ENCODE data around the gene CRB2. TPM values are rescaled to one million over a fixed set of nuclear protein-coding genes. Genes with fewer than 3 reads are reported as not detected.

CRB2 gene
- polyA plus RNA-seq, 1 experiment, result not detected

DNA sequence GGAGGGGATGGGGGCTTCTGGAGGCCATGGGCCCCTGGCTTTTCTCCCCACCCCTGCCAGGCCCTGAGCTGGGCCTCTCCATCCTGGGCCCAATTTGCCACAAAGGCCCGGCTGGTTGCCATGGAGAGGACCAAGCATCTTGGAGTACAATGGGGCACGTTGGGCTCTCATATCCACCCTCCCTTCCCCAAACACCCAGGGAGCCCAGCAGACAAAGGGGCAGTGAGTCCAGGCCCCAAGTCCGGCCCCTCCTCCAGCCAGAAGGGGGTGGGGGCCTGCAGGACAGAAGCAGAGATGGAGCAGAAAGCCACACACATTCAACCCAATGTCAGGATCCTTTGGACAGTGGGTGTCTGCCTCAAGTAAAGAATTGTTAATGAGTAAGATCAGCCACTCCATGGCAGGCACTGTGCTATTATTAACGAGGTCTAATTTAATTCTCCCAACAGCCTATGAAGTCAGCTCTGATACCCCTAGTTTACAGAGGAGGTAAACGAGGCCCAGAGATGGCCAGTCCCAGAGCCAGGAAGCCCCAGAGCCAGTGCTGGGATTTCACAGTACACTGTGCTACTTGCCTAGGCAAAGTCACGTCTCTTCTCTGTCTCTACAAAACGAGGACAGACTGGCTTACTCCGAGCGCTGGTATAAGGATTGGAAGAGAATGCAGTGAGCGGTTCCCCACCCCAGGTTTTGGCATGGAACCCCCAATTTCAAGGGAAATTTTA is 2.3 kb downstream of the CRB2 start:
- no peaks in the 10 kb centered on the region; the same call in 1 of the 2 replicates for H3K9me3 ChIP-seq (ENCODE audit: control insufficient read depth, insufficient read depth, low read length)
- CTCF ChIA-PET, result interaction anchor here (2.4 to 12.9 kb wide), 2 partner anchors 9 to 26 kb away, joined by 12 to 158 read pairs; no protein-coding TSS in a partner anchor
- POLR2A ChIA-PET, result no interaction called here
- H3K27me3 ChIP-seq (ENCODE audit: control insufficient read depth, insufficient read depth, low read length), result peaks cover 21% of the 10 kb centered on the region
- H3K27ac ChIP-seq (ENCODE audit: low read depth, low read length), result no peak overlapping the region
- DNase-seq (ENCODE audit: low read depth, low spot score), result no peak
- TF ChIP-seq, protein P1, sequence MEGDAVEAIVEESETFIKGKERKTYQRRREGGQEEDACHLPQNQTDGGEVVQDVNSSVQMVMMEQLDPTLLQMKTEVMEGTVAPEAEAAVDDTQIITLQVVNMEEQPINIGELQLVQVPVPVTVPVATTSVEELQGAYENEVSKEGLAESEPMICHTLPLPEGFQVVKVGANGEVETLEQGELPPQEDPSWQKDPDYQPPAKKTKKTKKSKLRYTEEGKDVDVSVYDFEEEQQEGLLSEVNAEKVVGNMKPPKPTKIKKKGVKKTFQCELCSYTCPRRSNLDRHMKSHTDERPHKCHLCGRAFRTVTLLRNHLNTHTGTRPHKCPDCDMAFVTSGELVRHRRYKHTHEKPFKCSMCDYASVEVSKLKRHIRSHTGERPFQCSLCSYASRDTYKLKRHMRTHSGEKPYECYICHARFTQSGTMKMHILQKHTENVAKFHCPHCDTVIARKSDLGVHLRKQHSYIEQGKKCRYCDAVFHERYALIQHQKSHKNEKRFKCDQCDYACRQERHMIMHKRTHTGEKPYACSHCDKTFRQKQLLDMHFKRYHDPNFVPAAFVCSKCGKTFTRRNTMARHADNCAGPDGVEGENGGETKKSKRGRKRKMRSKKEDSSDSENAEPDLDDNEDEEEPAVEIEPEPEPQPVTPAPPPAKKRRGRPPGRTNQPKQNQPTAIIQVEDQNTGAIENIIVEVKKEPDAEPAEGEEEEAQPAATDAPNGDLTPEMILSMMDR (IDR thresholded peaks at IDR 0.05; ENCODE audit: low read depth, low read length), result no peak
- no peak overlapping the region for H3K4me3 ChIP-seq (ENCODE audit: low read depth, low read length)

DNA sequence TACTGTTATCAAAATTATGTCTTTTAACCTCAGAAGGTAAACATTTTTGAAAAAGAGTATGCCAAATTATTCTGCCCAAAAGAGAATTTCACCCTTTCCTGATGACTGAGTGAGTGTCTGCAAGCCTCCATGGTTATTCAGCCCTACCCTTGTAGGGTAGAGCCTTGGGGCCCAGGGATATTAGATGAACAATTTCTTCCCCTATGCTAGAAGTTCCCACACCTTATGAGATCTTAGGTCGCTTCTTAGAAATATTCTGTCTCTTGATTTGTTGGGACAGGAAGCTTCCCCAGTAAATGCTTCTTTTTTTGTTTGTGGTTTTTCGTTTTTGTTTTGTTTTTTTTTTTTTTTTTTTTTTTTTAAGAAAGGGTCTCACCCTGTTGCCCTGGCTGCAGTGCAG is 3.1 kb downstream of the CRB2 start:
- no peak for DNase-seq (ENCODE audit: low read depth, low spot score)
- POLR2A ChIA-PET, result no interaction called here
- Histone ChIP-seq H3K27me3 (ENCODE audit: control insufficient read depth, insufficient read depth, low read length) (peaks cover 18% of the 10 kb centered on the region), H3K27ac (ENCODE audit: low read depth, low read length) (no peak overlapping the region), H3K4me3 (ENCODE audit: low read depth, low read length) (no peak overlapping the region), H3K9me3 (ENCODE audit: control insufficient read depth, insufficient read depth, low read length) (no peaks in the 10 kb centered on the region; the same call in 1 of the 2 replicates)
- TF ChIP-seq, protein P1 (IDR thresholded peaks at IDR 0.05; ENCODE audit: low read depth, low read length), result no peak
- CTCF ChIA-PET, result interaction anchor here (2.4 to 12.9 kb wide), 2 partner anchors 9 to 25 kb away, joined by 12 to 158 read pairs; no protein-coding TSS in a partner anchor

DNA sequence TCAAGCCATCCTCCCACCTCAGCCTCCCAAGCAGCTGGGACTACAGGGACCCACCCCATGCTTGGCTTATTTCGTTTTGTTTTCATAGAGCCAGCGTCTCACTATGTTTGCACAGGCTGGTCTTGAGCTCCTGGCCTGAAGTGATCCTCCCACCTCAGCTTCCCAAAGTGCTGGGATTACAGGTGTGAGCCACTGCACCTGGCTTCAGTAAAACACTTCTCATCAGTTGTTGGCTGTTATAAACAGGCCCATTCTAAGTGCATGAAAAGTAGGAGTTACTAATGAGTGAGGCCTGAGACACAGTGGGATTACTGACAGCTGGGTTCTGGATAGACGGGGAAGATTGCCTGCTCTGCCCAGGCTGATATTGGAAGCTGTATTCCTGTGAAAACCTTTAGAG is 3.5 kb downstream of the CRB2 start:
- Histone ChIP-seq H3K9me3 (ENCODE audit: control insufficient read depth, insufficient read depth, low read length) (no peaks in the 10 kb centered on the region; the same call in 1 of the 2 replicates), H3K4me3 (ENCODE audit: low read depth, low read length) (no peak overlapping the region), H3K27me3 (ENCODE audit: control insufficient read depth, insufficient read depth, low read length) (peaks cover 18% of the 10 kb centered on the region), H3K27ac (ENCODE audit: low read depth, low read length) (no peak overlapping the region)
- TF ChIP-seq, protein P1 (IDR thresholded peaks at IDR 0.05; ENCODE audit: low read depth, low read length), result no peak
- no peak for DNase-seq (ENCODE audit: low read depth, low spot score)
- CTCF ChIA-PET, result interaction anchor here (1.0 to 12.9 kb wide), 3 partner anchors 8 to 25 kb away, joined by 3 to 158 read pairs (median 12); no protein-coding TSS in a partner anchor
- POLR2A ChIA-PET, result no interaction called here

DNA sequence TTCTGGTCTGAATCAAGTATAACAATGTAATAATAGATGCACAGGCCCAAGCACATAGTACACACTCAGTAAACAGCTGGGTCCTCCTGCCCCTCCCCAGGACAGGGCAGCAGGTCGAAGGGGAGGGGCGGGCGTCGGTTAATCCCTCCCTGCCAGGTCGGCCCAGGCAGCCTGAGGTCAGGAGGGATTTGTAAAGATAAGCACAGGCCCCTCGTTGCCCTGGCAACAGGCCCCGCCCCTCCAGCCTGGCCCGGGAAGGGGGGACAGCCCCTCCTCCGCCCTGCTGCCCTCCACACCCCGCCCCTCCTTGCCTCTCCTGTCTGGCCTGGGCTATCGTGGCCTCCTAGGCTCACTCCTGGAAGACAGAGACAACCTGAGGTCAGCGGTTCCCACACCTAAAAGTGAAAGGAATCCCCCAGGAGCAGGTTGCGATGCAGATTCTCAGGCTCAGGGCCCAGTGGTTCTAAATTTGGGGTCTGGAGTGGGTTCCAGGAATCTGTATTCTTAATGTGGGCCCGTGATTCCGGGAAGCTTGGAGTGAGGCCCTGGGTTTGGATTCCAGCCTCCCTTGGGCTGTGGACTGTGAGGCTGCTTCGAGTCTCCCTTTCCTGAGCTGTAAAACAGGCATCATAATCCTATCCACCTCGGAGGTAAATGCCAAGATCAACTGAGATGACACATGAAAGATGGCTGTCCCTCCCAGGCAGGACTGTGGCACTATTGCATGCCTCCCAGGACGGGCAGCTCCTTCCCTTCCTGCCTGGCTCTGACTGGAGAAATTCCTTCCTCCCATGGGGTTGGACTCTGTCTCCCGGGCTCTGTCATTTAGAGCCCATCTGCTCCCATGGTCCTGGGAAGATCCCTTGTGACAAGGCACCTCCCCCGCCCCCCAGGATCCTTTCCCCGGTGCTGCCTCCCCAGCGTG is 4.4 kb downstream of the CRB2 start:
- Histone ChIP-seq H3K27me3 (ENCODE audit: control insufficient read depth, insufficient read depth, low read length) (peaks cover 13% of the 10 kb centered on the region), H3K9me3 (ENCODE audit: control insufficient read depth, insufficient read depth, low read length) (no peaks in the 10 kb centered on the region; the same call in 1 of the 2 replicates), H3K27ac (ENCODE audit: low read depth, low read length) (no peak overlapping the region), H3K4me3 (ENCODE audit: low read depth, low read length) (no peak overlapping the region)
- no peak for DNase-seq (ENCODE audit: low read depth, low spot score)
- ChIA-PET POLR2A (no interaction called here), CTCF (interaction anchor here (1.0 to 12.9 kb wide), 3 partner anchors 9 to 24 kb away, joined by 3 to 158 read pairs (median 12); no protein-coding TSS in a partner anchor)
- TF ChIP-seq, protein P1 (IDR thresholded peaks at IDR 0.05; ENCODE audit: low read depth, low read length), result no peak

All from AG04450 (cell line).